ENCODE data around the gene KCNH6.

The KCNH6 gene

GRCh38 chr17:63488851-63489250, 34.3 kb upstream of the KCNH6 start:
- no peak for DNase-seq (ENCODE audit: low read depth in 2 of 2)

DNA sequence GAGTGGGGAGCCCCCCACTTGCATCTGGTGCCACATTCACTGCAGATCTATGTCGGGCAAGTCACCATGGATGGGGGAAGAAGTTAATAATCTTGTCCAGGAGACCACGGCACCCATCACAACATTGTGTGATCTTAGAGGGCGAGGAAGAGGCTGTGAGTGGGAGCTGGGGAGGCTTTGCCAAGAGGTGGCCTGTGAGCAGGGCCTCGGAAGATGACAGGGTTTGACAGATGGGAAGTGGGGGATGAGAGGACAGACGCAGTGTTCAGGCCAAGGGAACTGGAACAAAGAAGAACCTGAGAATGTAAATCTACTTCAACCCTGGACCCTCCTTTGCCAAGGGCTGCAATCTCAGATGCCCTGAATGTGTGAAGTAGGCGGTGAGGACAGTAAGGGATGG, 33.9 kb upstream of the KCNH6 start:
- DNase-seq (ENCODE audit: low read depth in 2 of 2) = no peak

- no peak for DNase-seq (ENCODE audit: low read depth in 2 of 2)
Measured at GRCh38 chr17:63490329-63490728, 32.8 kb upstream of the KCNH6 start.

GRCh38 chr17:63490858-63491400, 32.2 kb upstream of the KCNH6 start:
- no peak for DNase-seq (ENCODE audit: low read depth in 2 of 2)

DNA sequence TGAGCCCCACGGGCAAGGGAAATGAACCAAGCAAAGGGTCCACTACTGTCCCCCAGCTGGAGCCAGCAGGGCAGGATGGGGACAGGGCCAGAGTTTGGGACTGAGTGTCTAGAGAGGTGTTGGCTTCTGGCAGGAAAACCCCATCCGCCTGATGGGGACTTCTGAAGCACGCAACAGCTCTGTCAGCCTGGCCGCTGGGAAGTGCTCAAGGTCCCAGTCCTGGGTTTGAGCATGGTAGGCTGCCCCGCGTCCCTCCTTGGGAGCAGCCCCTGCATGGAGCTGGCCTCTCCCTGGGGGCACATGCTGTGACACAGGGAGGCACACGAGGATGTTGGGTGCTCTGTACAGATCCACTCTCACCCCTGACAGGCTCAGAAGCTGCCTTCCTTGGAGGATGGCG, 31.7 kb upstream of the KCNH6 start:
- DNase-seq (ENCODE audit: low read depth in 2 of 2) = no peak

GRCh38 chr17:63491977-63492618, 31.1 kb upstream of the KCNH6 start:
- no peak for DNase-seq (ENCODE audit: low read depth in 2 of 2)

DNA sequence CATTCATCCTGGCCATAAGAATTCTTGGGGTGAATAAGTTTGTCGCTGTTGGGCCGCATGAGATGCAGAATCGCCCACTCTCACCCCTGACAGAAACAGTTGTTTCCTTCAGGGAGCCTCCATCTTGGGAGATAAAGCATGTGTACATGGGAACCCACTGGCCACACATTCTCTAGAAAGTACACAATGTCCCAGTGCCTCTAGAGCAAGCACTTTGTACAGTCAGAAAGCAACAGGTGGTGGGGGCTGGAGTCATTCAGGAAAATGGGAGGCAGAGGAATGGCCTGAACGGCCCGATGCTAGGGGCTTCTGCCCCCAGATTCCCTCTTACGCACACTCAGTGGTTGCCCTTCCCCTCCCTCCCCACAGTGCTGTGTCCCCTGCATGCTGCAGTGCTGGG, 30.2 kb upstream of the KCNH6 start:
- no peak for DNase-seq (ENCODE audit: low read depth in 2 of 2)

- no peak for DNase-seq (ENCODE audit: low read depth in 2 of 2)
Measured at GRCh38 chr17:63493411-63493810, 29.7 kb upstream of the KCNH6 start.

GRCh38 chr17:63494300-63494928, 28.7 kb upstream of the KCNH6 start:
- no peak for DNase-seq (ENCODE audit: low read depth in 2 of 2)

DNA sequence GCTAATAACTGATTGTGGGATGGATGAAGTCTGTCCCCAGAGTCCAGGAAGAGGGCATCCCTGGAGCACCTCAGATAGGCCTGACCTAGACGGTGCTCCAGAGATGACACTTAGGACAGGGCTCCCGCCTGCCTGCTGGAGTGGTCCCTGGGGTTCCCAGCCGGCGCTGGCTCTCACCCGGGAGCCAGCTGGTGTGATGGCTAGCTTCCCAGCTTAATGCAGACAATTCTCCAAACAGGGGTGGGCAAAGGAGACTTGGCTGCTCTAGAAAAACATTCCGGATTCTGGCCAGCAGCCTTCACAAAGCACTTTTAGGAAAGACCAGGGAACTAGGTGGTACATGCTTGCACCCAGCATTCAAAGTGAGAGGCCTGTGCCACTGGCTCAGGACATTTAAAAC, 27.7 kb upstream of the KCNH6 start:
- no peak for DNase-seq (ENCODE audit: low read depth in 2 of 2)

GRCh38 chr17:63496177-63496576, 27.0 kb upstream of the KCNH6 start:
- no peak for DNase-seq (ENCODE audit: low read depth in 2 of 2)

GRCh38 chr17:63496663-63497400, 26.3 kb upstream of the KCNH6 start:
- no peak for DNase-seq (ENCODE audit: low read depth in 2 of 2)

GRCh38 chr17:63497708-63498483, 25.3 kb upstream of the KCNH6 start:
- DNase-seq (ENCODE audit: low read depth in 2 of 2) = no peak

- no peak for DNase-seq (ENCODE audit: low read depth in 2 of 2)
Measured at GRCh38 chr17:63498626-63499195, 24.4 kb upstream of the KCNH6 start.

GRCh38 chr17:63500543-63501390, 22.4 kb upstream of the KCNH6 start:
- no peak for DNase-seq (ENCODE audit: low read depth in 2 of 2)

DNA sequence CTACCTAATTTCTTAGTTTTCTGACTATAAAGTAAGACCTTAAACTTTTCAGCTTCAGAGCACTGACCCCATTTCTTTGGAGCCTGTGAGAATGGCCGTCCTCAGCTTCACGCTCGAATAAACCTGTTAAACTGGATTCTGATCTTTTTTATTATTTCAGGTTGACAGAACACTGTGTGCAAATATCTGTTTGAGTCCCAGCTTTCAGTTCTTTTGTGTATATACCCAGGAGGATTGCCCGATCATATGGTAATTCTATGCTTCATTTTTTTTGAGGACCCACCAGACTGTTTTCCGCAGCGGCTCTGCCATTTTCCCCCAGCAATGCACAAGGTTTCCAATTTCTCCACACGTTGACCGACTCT, 19.8 kb upstream of the KCNH6 start:
- no peak for DNase-seq (ENCODE audit: low read depth in 2 of 2)

- DNase-seq (ENCODE audit: low read depth in 2 of 2) = no peak
Measured at GRCh38 chr17:63504261-63504660, 18.9 kb upstream of the KCNH6 start.

- DNase-seq (ENCODE audit: low read depth in 2 of 2) = no peak
Measured at GRCh38 chr17:63505341-63505740, 17.8 kb upstream of the KCNH6 start.

GRCh38 chr17:63506627-63507026, 16.5 kb upstream of the KCNH6 start:
- DNase-seq (ENCODE audit: low read depth in 2 of 2) = no peak

DNA sequence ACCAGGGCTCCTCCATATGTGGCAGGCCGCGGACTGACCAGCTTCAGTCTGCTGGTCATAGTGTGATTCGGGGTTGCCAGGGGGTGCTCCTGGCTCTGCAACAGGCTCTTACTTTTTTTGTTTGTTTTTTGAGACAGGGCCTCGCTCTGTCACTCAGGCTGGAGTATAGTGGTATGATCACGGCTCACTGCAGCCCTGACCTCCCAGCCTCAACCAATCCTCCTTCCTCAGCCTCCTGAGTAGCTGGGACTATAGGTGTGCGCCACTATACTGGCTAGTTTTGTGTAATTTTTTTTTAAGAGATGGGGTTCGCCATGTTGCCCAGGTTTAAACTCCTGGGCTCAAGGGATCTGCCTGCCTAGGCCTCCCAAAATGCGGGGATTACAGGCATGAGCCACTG, 11.8 kb upstream of the KCNH6 start:
- no peak for DNase-seq (ENCODE audit: low read depth in 2 of 2)

- no peak for DNase-seq (ENCODE audit: low read depth in 2 of 2)
Measured at GRCh38 chr17:63512388-63512787, 10.8 kb upstream of the KCNH6 start.
